Neural progenitor cell (in vitro differentiated cells): ENCODE measurements around the gene NKD1. TPM values are rescaled to one million over a fixed set of nuclear protein-coding genes. Genes with fewer than 3 reads are reported as not detected.

Experiments used
- DNase-seq: peaks from one replicate; pipeline ENCODE4 v3.0.0-alpha.2; 2016; ENCODE audit warnings: low spot score
- H2AFZ ChIP-seq: fragments of 200-600 bp; sonication (generic); replicated peaks from 2 replicates; pipeline ENCODE4 v1.6.1; 2016; ENCODE audit warnings: antibody characterized with exemption
- H3F3A ChIP-seq: fragments of 200-600 bp; sonication (generic); 2 replicates; pipeline ENCODE4 v1.6.1; 2016; ENCODE audit warnings: antibody characterized with exemption, low read depth
- H3K27ac ChIP-seq: fragments of 200-600 bp; sonication (generic); 2 replicates; pipeline ENCODE4 v1.5.1; 2016; ENCODE audit warnings: mild to moderate bottlenecking
- H3K27me3 ChIP-seq: fragments of 200-600 bp; sonication (generic); 2 replicates; pipeline ENCODE4 v1.6.1; 2016; ENCODE audit warnings: mild to moderate bottlenecking, moderate library complexity
- H3K36me3 ChIP-seq: fragments of 200-600 bp; sonication (generic); 2 replicates; pipeline ENCODE4 v1.5.1; 2016
- H3K4me1 ChIP-seq: fragments of 200-600 bp; sonication (generic); 2 replicates; pipeline ENCODE4 v1.6.1; 2016; ENCODE audit warnings: mixed run types
- H3K4me2 ChIP-seq: fragments of 200-600 bp; sonication (generic); 2 replicates; pipeline ENCODE4 v1.6.1; 2016
- H3K4me3 ChIP-seq: fragments of 200-600 bp; sonication (generic); 2 replicates; pipeline ENCODE4 v1.5.1; 2016
- H3K79me2 ChIP-seq: fragments of 200-600 bp; sonication (generic); 2 replicates; pipeline ENCODE4 v1.6.1; 2016; ENCODE audit warnings: low read depth
- H3K9ac ChIP-seq: fragments of 200-600 bp; sonication (generic); 2 replicates; pipeline ENCODE4 v1.6.1; 2016
- H3K9me3 ChIP-seq: fragments of 200-600 bp; sonication (generic); 2 replicates; pipeline ENCODE4 v1.5.1; 2016; ENCODE audit warnings: low read depth
- H4K20me1 ChIP-seq: fragments of 200-600 bp; sonication (generic); 2 replicates; pipeline ENCODE4 v1.6.1; 2016; ENCODE audit warnings: low read depth
- H3K27ac Mint-ChIP-seq: 3 replicates; pipeline ENCODE4 v1.8.0; 2021; ENCODE audit warnings: mixed read lengths
- H3K27me3 Mint-ChIP-seq: 2 replicates; pipeline ENCODE4 v1.8.0; 2022; ENCODE audit warnings: low read depth, mild to moderate bottlenecking, inconsistent platforms, moderate library complexity, mixed read lengths; ENCODE audit not compliant: insufficient read depth
- H3K36me3 Mint-ChIP-seq: 3 replicates; pipeline ENCODE4 v1.8.0; 2021; ENCODE audit warnings: mixed read lengths
- H3K4me1 Mint-ChIP-seq: 3 replicates; pipeline ENCODE4 v1.8.0; 2021; ENCODE audit warnings: mixed read lengths
- H3K4me3 Mint-ChIP-seq: 3 replicates; pipeline ENCODE4 v1.8.0; 2021; ENCODE audit warnings: mild to moderate bottlenecking, moderate library complexity, mixed read lengths
- H3K9me3 Mint-ChIP-seq: 3 replicates; pipeline ENCODE4 v1.8.0; 2020; ENCODE audit warnings: mixed read lengths
- EZH2 ChIP-seq: fragments of 200-600 bp; sonication (generic); IDR thresholded peaks from 2 replicates; pipeline ENCODE4 v1.6.1; 2017; ENCODE audit warnings: antibody characterized with exemption, mild to moderate bottlenecking, moderate library complexity
- EZH2phosphoT487 ChIP-seq: fragments of 200-600 bp; sonication (generic); IDR thresholded peaks from 2 replicates; pipeline ENCODE4 v1.6.1; 2017; ENCODE audit warnings: antibody characterized with exemption
- total RNA-seq: library from RNA; depleted of rRNA; stranded (reverse); fragments of >200 nt; gene quantifications from 2 replicates; pipeline ENCODE4 v1.2.3, GENCODE V29; 2015; ENCODE audit warnings: low replicate concordance
- TF ChIP-seq, protein P1 (sequence below): fragments of 200-600 bp; sonication (generic); IDR thresholded peaks from 2 replicates; pipeline ENCODE4 v1.5.1; 2017; ENCODE audit warnings: antibody characterized with exemption, mild to moderate bottlenecking

Gene NKD1
- total RNA-seq, 1 donor from 2014 or later = 5.3 TPM

DNA sequence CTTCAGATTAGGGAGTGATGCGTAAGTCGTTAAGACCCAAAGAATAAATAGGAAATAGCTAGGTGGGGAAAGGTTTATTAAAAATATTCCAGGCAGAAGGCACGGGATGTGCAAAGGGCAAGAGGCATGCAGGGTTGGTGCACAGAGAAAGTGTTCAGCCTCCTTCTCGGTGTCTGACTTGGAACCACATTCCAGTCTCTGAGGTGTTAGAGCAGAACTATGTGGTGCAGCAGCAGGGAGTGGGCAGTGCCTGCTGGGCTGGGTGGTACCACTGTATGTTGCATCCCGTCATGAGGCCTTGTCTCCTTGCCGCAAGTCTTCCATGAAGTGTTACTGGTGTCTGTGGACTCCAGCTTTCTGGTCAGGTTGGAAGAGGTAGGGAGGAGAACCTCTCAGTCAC, 11.1 kb downstream of the NKD1 start:
- peak overlapping the region; percentile 15 for H3K27ac Mint-ChIP-seq
- no peaks in the 10 kb centered on the region for H3K4me1 ChIP-seq
- no peaks in the 10 kb centered on the region for H4K20me1 ChIP-seq
- H3K4me1 Mint-ChIP-seq = peaks cover 4% of the 10 kb centered on the region
- H3K4me3 Mint-ChIP-seq = no peak overlapping the region
- no peak overlapping the region for H3K27ac ChIP-seq
- TF ChIP-seq, protein P1, sequence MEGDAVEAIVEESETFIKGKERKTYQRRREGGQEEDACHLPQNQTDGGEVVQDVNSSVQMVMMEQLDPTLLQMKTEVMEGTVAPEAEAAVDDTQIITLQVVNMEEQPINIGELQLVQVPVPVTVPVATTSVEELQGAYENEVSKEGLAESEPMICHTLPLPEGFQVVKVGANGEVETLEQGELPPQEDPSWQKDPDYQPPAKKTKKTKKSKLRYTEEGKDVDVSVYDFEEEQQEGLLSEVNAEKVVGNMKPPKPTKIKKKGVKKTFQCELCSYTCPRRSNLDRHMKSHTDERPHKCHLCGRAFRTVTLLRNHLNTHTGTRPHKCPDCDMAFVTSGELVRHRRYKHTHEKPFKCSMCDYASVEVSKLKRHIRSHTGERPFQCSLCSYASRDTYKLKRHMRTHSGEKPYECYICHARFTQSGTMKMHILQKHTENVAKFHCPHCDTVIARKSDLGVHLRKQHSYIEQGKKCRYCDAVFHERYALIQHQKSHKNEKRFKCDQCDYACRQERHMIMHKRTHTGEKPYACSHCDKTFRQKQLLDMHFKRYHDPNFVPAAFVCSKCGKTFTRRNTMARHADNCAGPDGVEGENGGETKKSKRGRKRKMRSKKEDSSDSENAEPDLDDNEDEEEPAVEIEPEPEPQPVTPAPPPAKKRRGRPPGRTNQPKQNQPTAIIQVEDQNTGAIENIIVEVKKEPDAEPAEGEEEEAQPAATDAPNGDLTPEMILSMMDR = no peak
- TF ChIP-seq EZH2 = no peak
- TF ChIP-seq EZH2phosphoT487 = no peak
- H3K9ac ChIP-seq = no peak overlapping the region
- no peak overlapping the region for H2AFZ ChIP-seq
- DNase-seq = no peak
- peaks cover 56% of the 10 kb centered on the region for H3K36me3 Mint-ChIP-seq
- H3K4me3 ChIP-seq = no peak overlapping the region
- no peak overlapping the region for H3K4me2 ChIP-seq
- H3K9me3 Mint-ChIP-seq = peaks cover 10% of the 10 kb centered on the region
- no peaks in the 10 kb centered on the region for H3K79me2 ChIP-seq
- H3K27me3 Mint-ChIP-seq = peaks cover 4% of the 10 kb centered on the region
- H3K36me3 ChIP-seq = no peaks in the 10 kb centered on the region
- no peaks in the 10 kb centered on the region for H3K9me3 ChIP-seq
- no peaks in the 10 kb centered on the region for H3F3A ChIP-seq
- no peaks in the 10 kb centered on the region for H3K27me3 ChIP-seq

DNA sequence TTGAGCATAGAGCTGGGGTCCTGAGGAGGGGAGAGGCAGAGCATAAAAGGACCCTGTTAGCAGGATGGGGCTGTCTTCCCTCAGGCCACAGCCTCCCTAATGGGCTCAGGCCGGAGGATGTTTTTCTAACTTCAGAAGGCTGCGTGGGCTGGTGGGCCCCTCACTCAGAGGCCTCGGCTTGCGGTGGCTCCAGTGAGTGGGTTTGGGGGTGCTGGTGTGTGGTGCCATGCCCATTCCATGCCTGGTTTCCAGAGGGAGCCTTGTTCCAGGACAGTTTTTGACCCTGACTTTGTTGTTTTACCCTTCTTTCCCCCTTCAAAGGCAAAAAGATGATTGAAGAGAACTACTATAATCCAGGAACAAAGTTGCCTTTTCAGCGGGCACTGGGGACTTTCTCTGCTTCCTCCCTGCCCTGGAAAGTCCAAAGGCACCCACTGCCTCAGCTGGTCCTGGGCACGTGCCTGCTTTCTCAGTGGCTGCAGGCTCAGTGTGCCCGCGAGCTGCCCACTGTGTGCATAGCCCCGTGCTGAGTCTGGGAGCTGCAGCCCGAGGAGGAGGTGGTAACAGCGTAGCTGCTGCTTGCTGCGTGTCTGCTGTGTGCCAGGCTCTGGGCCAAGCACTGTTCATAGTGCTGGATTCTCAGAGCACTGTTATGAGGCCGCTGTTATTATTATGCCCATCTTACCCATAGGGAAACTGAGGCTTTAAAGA, 11.8 kb downstream of the NKD1 start:
- Histone ChIP-seq H3K4me2 (no peak overlapping the region), H3K9me3 (no peaks in the 10 kb centered on the region), H3K79me2 (no peaks in the 10 kb centered on the region), H3K27me3 (no peaks in the 10 kb centered on the region), H4K20me1 (no peaks in the 10 kb centered on the region), H2AFZ (no peak overlapping the region), H3K4me1 (no peaks in the 10 kb centered on the region), H3K9ac (no peak overlapping the region), H3K4me3 (no peak overlapping the region), H3F3A (no peaks in the 10 kb centered on the region), H3K36me3 (no peaks in the 10 kb centered on the region), H3K27ac (no peak overlapping the region)
- TF ChIP-seq EZH2phosphoT487 (no peak), EZH2 (no peak)
- TF ChIP-seq, protein P1 = no peak
- Mint-ChIP-seq H3K36me3 (peaks cover 55% of the 10 kb centered on the region), H3K27ac (peak overlapping the region; percentile 15), H3K27me3 (peaks cover 4% of the 10 kb centered on the region), H3K9me3 (peaks cover 10% of the 10 kb centered on the region), H3K4me3 (no peak overlapping the region), H3K4me1 (peaks cover 4% of the 10 kb centered on the region)
- DNase-seq = no peak

DNA sequence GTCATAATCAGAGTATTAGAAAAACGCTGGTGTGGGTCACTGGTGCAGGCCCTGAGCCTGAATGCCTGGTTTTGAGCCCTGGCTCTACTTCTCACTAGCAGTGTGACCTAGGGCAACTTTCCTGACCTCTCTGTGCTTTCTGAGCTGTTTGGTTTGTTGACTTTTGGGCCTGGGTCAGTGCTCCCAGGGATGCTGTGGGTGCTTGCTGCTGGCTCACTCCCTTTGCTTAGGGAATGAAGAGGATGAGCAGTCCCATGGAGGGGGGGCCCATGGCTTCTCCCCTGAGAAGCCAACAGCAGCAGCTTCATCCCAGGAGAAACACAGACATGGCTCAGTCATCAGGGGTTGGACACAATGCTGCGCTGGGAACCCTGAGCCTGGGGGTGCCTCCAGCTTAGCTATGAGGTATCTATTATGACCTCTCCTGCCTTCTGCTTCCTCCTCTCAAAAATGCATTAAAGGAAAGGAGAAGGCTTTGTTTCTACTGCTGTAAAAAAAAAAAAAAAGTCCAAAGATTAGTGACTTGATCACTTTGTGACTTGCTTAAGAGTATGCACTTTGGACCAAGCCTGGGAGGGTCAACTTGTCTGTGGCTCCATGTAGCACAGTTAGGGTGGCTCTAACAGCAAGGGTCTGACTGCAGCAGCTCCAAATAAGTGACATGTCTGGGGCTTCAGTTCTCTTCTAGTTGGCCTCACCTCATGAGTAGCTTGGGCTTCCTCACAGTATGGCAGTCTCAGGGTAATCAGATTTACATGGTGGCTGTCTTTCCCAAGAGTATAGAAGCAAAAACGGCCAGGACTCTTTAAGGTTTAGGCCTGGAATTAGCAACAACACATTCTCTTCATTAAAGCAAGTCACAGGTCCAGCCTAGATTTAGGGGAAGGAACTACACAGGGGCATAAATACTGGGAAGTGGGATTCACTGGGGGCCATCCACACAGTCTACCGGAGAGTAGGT, 13.0 kb downstream of the NKD1 start:
- H3K4me3 ChIP-seq = no peak overlapping the region
- TF ChIP-seq EZH2phosphoT487 (no peak), EZH2 (no peak)
- TF ChIP-seq, protein P1 = no peak
- no peaks in the 10 kb centered on the region for H3K9me3 ChIP-seq
- H3K27ac Mint-ChIP-seq = no peak overlapping the region
- H3K4me1 ChIP-seq = no peaks in the 10 kb centered on the region
- H3K9ac ChIP-seq = no peak overlapping the region
- peaks cover 55% of the 10 kb centered on the region for H3K36me3 Mint-ChIP-seq
- H3K27me3 ChIP-seq = no peaks in the 10 kb centered on the region
- H4K20me1 ChIP-seq = no peaks in the 10 kb centered on the region
- peaks cover 10% of the 10 kb centered on the region for H3K9me3 Mint-ChIP-seq
- H2AFZ ChIP-seq = no peak overlapping the region
- H3F3A ChIP-seq = no peaks in the 10 kb centered on the region
- no peak overlapping the region for H3K27ac ChIP-seq
- H3K4me1 Mint-ChIP-seq = peaks cover 4% of the 10 kb centered on the region
- no peak overlapping the region for H3K4me3 Mint-ChIP-seq
- no peaks in the 10 kb centered on the region for H3K36me3 ChIP-seq
- no peaks in the 10 kb centered on the region for H3K79me2 ChIP-seq
- DNase-seq = no peak
- H3K27me3 Mint-ChIP-seq = peaks cover 4% of the 10 kb centered on the region
- no peak overlapping the region for H3K4me2 ChIP-seq
